Activated gamma-delta T cell (primary cell): ENCODE data around the gene IRGC.

Source experiments
- DNase-seq: peaks from one replicate; lab custom pipeline; 2025; lab: John Stamatoyannopoulos, UW

Gene IRGC

GRCh38 chr19:43724896-43725295, 9.0 kb downstream of the IRGC start:
- DNase-seq: no peak

GRCh38 chr19:43725468-43725867, 9.6 kb downstream of the IRGC start:
- DNase-seq: no peak

GRCh38 chr19:43726736-43727592, 11.1 kb downstream of the IRGC start:
- DNase-seq: no peak

GRCh38 chr19:43727593-43727853, 11.6 kb downstream of the IRGC start:
- no peak for DNase-seq

GRCh38 chr19:43729919-43730318, 14.0 kb downstream of the IRGC start:
- DNase-seq: no peak

GRCh38 chr19:43731346-43731745, 15.5 kb downstream of the IRGC start:
- no peak for DNase-seq

GRCh38 chr19:43731846-43732245, 16.0 kb downstream of the IRGC start:
- DNase-seq: no peak

GRCh38 chr19:43735013-43735412, 19.1 kb downstream of the IRGC start:
- no peak for DNase-seq

- DNase-seq: no peak
Measured at GRCh38 chr19:43735957-43736356, 20.1 kb downstream of the IRGC start.

GRCh38 chr19:43738780-43739211, 22.9 kb downstream of the IRGC start:
- no peak for DNase-seq

- no peak for DNase-seq
Measured at GRCh38 chr19:43739439-43740235, 23.8 kb downstream of the IRGC start.

- DNase-seq: no peak
Measured at GRCh38 chr19:43741075-43741825, 25.4 kb downstream of the IRGC start.

- DNase-seq: no peak
Measured at GRCh38 chr19:43743059-43743458, 27.2 kb downstream of the IRGC start.

- DNase-seq: no peak
Measured at GRCh38 chr19:43747557-43748204, 31.8 kb downstream of the IRGC start.

GRCh38 chr19:43748205-43748594, 32.3 kb downstream of the IRGC start:
- DNase-seq: no peak

- no peak for DNase-seq
Measured at GRCh38 chr19:43748685-43749084, 32.8 kb downstream of the IRGC start.

GRCh38 chr19:43749152-43749551, 33.3 kb downstream of the IRGC start:
- DNase-seq: no peak

GRCh38 chr19:43749898-43750297, 34.0 kb downstream of the IRGC start:
- no peak for DNase-seq

- DNase-seq: no peak
Measured at GRCh38 chr19:43751466-43752220, 35.8 kb downstream of the IRGC start.

- no peak for DNase-seq
Measured at GRCh38 chr19:43752287-43752875, 36.5 kb downstream of the IRGC start.

- DNase-seq: no peak
Measured at GRCh38 chr19:43754253-43754502, 38.3 kb downstream of the IRGC start.
